ENCODE results near the gene SNAPIN.
A peak's percentile ranks its signal among the peaks of the same experiment; 100 is the strongest.
"Not testable (repeated sequence)": the region's sequence is repeated elsewhere in the genome, so short reads cannot be mapped to it uniquely, and the experiment has no call there.

The SNAPIN gene

GRCh38 chr1:153647346-153647714, 11.2 kb upstream of the SNAPIN start:
- no peak for DNase-seq (ENCODE audit: low read depth, low spot score)

GRCh38 chr1:153648000-153648643, 10.4 kb upstream of the SNAPIN start:
- no peak for DNase-seq (ENCODE audit: low read depth, low spot score)

GRCh38 chr1:153649137-153649862, 9.2 kb upstream of the SNAPIN start:
- DNase-seq (ENCODE audit: low read depth, low spot score): no peak

- DNase-seq (ENCODE audit: low read depth, low spot score): no peak
Measured at GRCh38 chr1:153649863-153650235, 8.7 kb upstream of the SNAPIN start.

- DNase-seq (ENCODE audit: low read depth, low spot score): no peak
Measured at GRCh38 chr1:153651771-153652170, 6.7 kb upstream of the SNAPIN start.

- no peak for DNase-seq (ENCODE audit: low read depth, low spot score)
Measured at GRCh38 chr1:153652805-153653500, 5.5 kb upstream of the SNAPIN start.

- no peak for DNase-seq (ENCODE audit: low read depth, low spot score)
Measured at GRCh38 chr1:153655333-153655732, 3.2 kb upstream of the SNAPIN start.

- DNase-seq (ENCODE audit: low read depth, low spot score): no peak
Measured at GRCh38 chr1:153659175-153659534, 652 bp downstream of the SNAPIN start.

GRCh38 chr1:153659656-153660055, 1.2 kb downstream of the SNAPIN start:
- DNase-seq (ENCODE audit: low read depth, low spot score): no peak

- DNase-seq (ENCODE audit: low read depth, low spot score): no peak
Measured at GRCh38 chr1:153661111-153661708, 2.7 kb downstream of the SNAPIN start.

GRCh38 chr1:153662269-153662668, 3.8 kb downstream of the SNAPIN start:
- no peak for DNase-seq (ENCODE audit: low read depth, low spot score)

- no peak for DNase-seq (ENCODE audit: low read depth, low spot score)
Measured at GRCh38 chr1:153663211-153663610, 4.7 kb downstream of the SNAPIN start.

GRCh38 chr1:153667439-153667838, 8.9 kb downstream of the SNAPIN start:
- DNase-seq (ENCODE audit: low read depth, low spot score): no peak

GRCh38 chr1:153668672-153669071, 10.2 kb downstream of the SNAPIN start:
- DNase-seq (ENCODE audit: low read depth, low spot score): not testable (repeated sequence)

GRCh38 chr1:153669606-153670005, 11.1 kb downstream of the SNAPIN start:
- DNase-seq (ENCODE audit: low read depth, low spot score): no peak

- no peak for DNase-seq (ENCODE audit: low read depth, low spot score)
Measured at GRCh38 chr1:153670257-153670858, 11.9 kb downstream of the SNAPIN start.

GRCh38 chr1:153670859-153671627, 12.5 kb downstream of the SNAPIN start, which contains the start of gene ILF2:
TSS of gene ILF2 (minus strand) at chr1:153670993. CDS start at chr1:153670922, 71 bp downstream.
- peak; percentile 97 for DNase-seq (ENCODE audit: low read depth, low spot score)

- DNase-seq (ENCODE audit: low read depth, low spot score): not testable (repeated sequence)
Measured at GRCh38 chr1:153671628-153672353, 13.3 kb downstream of the SNAPIN start.

- no peak for DNase-seq (ENCODE audit: low read depth, low spot score)
Measured at GRCh38 chr1:153673511-153673910, 15.0 kb downstream of the SNAPIN start.

- no peak for DNase-seq (ENCODE audit: low read depth, low spot score)
Measured at GRCh38 chr1:153677718-153678518, 19.4 kb downstream of the SNAPIN start.

Data from smooth muscle cell of the brain vasculature (primary cell).